ENCODE data around the gene GPR162. TPM values are rescaled to one million over a fixed set of nuclear protein-coding genes. Genes with fewer than 3 reads are reported as not detected.

GPR162 gene
- total and polyA plus RNA-seq, 8 donors: 1.3 to 9.3 (median 4.0) TPM

DNA sequence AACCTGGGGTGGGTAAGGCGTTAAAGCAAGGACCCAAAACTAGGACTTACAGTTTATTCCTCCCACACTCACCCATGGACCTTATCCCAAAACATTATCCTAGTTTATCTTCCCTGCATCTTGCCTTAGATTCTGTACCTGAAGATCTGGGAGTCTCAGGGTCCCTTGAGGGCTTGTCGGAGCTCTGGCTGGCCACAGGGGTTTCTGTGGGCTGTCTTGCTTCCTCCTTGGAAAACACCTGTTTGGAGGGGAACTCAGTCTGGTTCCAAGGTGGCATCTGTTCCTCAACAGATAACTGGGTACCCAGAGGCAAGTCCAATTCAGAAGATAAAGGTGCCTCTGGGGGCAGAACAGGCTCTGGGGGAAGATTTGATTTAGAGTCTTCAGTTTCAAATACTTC, 27.8 kb downstream of the GPR162 start:
- no peaks in the 10 kb centered on the region for H3K9me3 ChIP-seq
- TF ChIP-seq EP300 (IDR thresholded peaks at IDR 0.05): no peak
- no peak for TF ChIP-seq POLR2A (IDR thresholded peaks at IDR 0.05)
- TF ChIP-seq CTCF (IDR thresholded peaks at IDR 0.05): no peak
- no peak for TF ChIP-seq POLR2AphosphoS5 (IDR thresholded peaks at IDR 0.05)
- WGBS, 5 donors: 75 to 92% (median 82%) methylated on average over 2 of the region's 2 CpGs
- intact Hi-C loops (cut with DNase I; ENCODE audit: low total_unique reads): no loop called here
- H3K36me3 ChIP-seq: peaks cover 0 to 49% (median 40%) of the 10 kb centered on the region in 4 donors
- DNase-seq: no peak
- no peak overlapping the region for H3K4me3 ChIP-seq
- no peak overlapping the region for H3K27ac ChIP-seq
- no peaks in the 10 kb centered on the region for H3K27me3 ChIP-seq
- peaks cover 9 to 33% (median 24%) of the 10 kb centered on the region in 4 donors for H3K4me1 ChIP-seq

DNA sequence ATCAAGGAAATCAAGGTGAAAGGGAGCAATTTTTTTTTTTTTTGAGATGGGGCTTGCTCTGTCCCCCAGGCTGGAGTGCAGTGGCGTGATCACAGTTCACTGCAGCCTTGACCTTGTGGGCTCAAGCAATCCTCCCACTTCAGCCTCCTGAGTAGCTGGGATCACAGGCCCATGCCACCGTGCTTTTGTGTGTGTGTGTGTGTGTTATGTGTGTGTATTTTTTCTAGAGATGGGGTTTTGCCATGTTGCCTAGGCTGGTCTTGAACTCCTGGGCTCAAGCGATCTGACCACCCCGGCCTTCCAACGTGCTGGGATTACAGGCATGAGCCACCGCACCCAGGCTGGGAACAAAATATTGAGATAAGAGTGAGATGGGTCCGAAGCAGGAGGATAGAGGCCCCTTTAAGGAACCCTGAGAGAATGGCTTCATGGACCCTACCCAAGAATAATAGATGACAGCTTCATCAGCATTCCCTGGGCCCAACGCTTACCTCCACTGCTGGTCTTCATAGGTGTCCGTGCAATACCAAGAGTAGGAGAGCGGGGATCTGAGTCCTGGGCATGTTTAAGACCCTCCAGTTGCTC, 28.4 kb downstream of the GPR162 start:
- Histone ChIP-seq H3K4me3 (peak overlapping the region in 1 of 4 donors; percentile 84), H3K9me3 (no peaks in the 10 kb centered on the region), H3K36me3 (peaks cover 0 to 43% (median 35%) of the 10 kb centered on the region in 4 donors), H3K27me3 (no peaks in the 10 kb centered on the region), H3K27ac (no peak overlapping the region), H3K4me1 (peaks cover 9 to 37% (median 25%) of the 10 kb centered on the region in 4 donors)
- DNase-seq: no peak
- WGBS, 5 donors: 75 to 84% (median 79%) methylated on average over 10 of the region's 10 CpGs
- no peak for TF ChIP-seq POLR2AphosphoS5 (IDR thresholded peaks at IDR 0.05)
- no peak for TF ChIP-seq EP300 (IDR thresholded peaks at IDR 0.05)
- no peak for TF ChIP-seq CTCF (IDR thresholded peaks at IDR 0.05)
- TF ChIP-seq POLR2A (IDR thresholded peaks at IDR 0.05): no peak
- intact Hi-C loops (cut with DNase I; ENCODE audit: low total_unique reads): no loop called here

DNA sequence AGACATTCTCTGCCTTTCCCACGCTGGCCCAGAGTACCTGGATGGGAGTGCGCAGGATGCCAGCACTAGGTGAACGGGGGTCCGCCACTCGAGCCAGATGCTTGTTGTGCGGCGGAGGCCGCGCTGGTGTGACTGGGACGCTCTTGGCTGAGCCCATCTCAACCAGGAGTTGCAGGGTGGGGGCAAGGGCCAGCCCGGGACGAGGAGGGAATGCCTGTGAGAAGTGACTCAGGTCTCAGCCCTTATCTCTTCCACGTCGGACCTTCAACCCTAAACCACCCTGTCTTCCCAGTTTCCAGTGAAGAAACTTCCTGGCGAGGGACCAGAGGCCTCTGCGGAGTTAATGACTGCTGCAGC, 29.2 kb downstream of the GPR162 start:
- no peak for DNase-seq
- peak overlapping the region in 4 of 5 donors; percentile 88 to 96 (median 94) for H3K27ac ChIP-seq
- TF ChIP-seq POLR2AphosphoS5 (IDR thresholded peaks at IDR 0.05): no peak
- no peak for TF ChIP-seq POLR2A (IDR thresholded peaks at IDR 0.05)
- TF ChIP-seq CTCF (IDR thresholded peaks at IDR 0.05): no peak
- TF ChIP-seq EP300 (IDR thresholded peaks at IDR 0.05): no peak

GRCh38 chr12:6851153-6851920, 29.7 kb downstream of the GPR162 start, which contains the start of gene CDCA3:
CDCA3 (minus strand) TSS chr12:6851286; CDS start chr12:6850952, 334 bp downstream.
- TF ChIP-seq POLR2A (IDR thresholded peaks at IDR 0.05) (peak in 2 of 4 donors; percentile 83 to 92), POLR2AphosphoS5 (IDR thresholded peaks at IDR 0.05) (peak; percentile 80 to 99 (median 99)), CTCF (IDR thresholded peaks at IDR 0.05) (no peak), EP300 (IDR thresholded peaks at IDR 0.05) (no peak)
- WGBS, 5 donors: 0 to 1% (median 0%) methylated on average over 37 of the region's 37 CpGs
- Histone ChIP-seq H3K27ac (peak within 1 kb of the TSS; percentile 88 to 96 (median 95)), H3K36me3 (peaks cover 11 to 43% (median 35%) of the 10 kb centered on the region in 4 donors), H3K27me3 (no peaks in the 10 kb centered on the region), H3K9me3 (no peaks in the 10 kb centered on the region), H3K4me1 (peaks cover 9 to 37% (median 25%) of the 10 kb centered on the region in 4 donors), H3K4me3 (peak within 1 kb of the TSS; percentile 66 to 84 (median 66))
- peak; percentile 98 to 99 for DNase-seq
- intact Hi-C loops (cut with DNase I; ENCODE audit: low total_unique reads): no loop called here

More for the DNA sequence above, 29.2 kb downstream of the GPR162 start:
- H3K4me1 ChIP-seq: peaks cover 9 to 37% (median 25%) of the 10 kb centered on the region in 4 donors
- H3K36me3 ChIP-seq: peaks cover 5 to 43% (median 35%) of the 10 kb centered on the region in 4 donors
- WGBS, 5 donors: 24 to 39% (median 35%) methylated on average over 16 of the region's 16 CpGs
- H3K4me3 ChIP-seq: peak overlapping the region; percentile 66 to 84 (median 66)
- no peaks in the 10 kb centered on the region for H3K9me3 ChIP-seq
- intact Hi-C loops (cut with DNase I; ENCODE audit: low total_unique reads): no loop called here
- H3K27me3 ChIP-seq: no peaks in the 10 kb centered on the region
